HT-29 (cell line): Measurements from ENCODE around the gene LRRC8D. TPM values are rescaled to one million over a fixed set of nuclear protein-coding genes. Genes with fewer than 3 reads are reported as not detected.
"Not testable (repeated sequence)": the region's sequence is repeated elsewhere in the genome, so short reads cannot be mapped to it uniquely, and the experiment has no call there.

Experiments used
- DNase-seq: peaks from one replicate; pipeline ENCODE4 v3.0.0-alpha.2; 2015; ENCODE audit warnings: low spot score
- total RNA-seq: library from RNA; depleted of rRNA; stranded (reverse); fragments of >200 nt; shearing (Covaris generic); gene quantifications from 2 replicates; pipeline ENCODE4 v1.2.3, GENCODE V29; 2014; rRNA removed

LRRC8D gene
- 16.7 and 17.0 TPM in 2 replicates for total RNA-seq

DNA sequence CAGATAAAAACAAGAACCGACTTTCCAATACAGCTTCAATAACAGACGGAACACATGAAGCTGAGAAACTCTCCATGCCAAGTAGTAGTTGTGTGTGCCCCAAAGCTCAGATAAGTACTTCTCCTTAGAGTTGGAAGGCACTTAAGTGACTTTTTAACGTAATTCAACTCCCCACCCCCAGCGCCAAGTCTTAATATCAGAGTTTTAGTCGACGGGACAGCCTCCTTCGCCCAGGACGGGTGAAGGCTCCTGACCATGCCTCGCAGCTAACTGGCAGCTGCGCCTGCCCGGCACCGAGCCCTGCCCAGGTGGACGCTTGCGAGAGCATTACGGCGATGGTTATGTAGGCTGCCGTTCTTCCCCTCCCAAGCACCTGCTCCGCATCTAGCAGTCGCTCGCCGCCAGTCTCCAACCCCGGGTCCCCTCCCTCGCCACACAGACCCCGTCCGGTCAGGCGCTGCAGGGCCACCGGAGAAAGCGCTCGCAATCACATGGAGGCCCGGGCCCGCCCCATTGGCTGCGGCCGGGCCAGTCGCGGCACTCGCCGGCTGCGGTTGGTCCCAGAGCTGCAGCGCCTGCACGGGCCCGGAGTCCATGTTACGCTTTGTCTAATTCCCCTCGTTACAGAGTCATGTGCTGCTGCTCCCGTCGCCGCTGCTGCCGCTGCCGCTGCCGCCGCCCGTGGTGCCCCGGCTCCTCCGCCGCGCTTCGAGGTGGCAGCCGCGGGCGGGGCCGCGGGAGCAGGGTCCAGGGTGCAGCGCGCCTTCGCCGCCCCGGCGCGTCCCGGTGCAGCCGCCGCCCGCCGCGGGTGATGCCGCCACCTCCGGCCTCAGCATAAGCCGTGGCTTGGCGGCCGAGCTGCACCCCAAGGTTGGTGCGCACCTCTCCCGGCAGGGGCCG is at the start of gene LRRC8D:
TSS of gene LRRC8D (plus strand) at position 611 of the 900 bp plus-strand sequence. CDS start 112,037 bp downstream, outside the sequence.
- peak; percentile 85 for DNase-seq

DNA sequence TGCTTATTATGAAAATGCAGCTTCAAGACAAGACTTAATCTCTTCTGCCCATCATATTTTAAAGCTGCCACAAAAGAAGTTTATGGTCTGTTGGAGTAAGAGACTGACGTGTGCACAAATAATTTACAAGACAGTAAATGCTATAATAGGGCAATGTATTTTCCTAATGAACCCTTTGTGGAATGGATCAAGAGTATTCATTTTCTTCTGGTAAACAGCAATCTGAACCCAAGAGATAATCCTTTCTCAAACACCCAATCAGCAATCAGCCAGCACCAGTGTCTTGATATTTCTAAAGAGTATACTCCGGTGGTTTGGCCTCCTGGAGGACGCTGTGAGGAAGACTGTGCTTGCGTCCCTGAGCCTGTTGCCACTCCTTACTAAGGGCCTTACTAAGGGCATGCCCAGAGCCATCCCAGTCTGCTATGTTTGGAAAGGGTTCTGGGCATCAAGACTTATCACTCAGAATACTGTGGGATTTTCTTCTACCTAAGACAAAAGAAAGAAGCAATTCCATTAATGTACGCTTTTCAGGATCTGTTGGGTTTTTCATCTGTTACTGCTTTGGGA is 48.8 kb upstream of the LRRC8D start:
- no peak for DNase-seq

DNA sequence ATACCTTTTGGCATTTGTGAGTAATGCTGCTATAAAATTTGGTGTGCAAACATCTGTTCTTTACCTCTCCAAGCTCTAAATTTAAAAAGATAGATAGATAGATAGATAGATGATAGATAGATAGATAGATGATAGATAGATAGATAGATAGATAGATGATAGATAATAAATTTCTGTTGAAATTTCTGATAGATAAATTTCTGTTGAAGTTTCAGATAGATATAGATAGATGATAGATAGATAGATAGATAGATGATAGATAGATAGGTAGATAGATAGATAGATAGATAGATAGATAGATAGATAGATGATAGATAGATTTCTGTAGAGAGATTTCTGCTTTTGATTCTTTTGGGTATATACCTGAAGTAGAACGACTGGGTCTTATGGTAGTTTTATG is 44.7 kb upstream of the LRRC8D start:
- DNase-seq = not testable (repeated sequence)

DNA sequence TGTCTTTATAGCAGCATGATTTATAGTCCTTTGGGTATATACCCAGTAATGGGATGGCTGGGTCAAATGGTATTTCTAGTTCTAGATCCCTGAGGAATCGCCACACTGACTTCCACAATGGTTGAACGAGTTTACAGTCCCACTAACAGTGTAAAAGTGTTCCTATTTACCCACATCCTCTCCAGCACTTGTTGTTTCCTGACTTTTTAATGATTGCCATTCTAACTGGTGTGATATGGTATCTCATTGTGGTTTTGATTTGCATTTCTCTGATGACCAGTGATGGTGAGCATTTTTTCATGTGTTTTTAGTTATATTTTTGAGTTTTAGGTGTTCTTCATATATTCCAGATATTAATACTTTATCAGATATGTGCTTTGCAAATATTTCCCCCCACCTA is 43.6 kb upstream of the LRRC8D start:
- not testable (repeated sequence) for DNase-seq

GRCh38 chr1:89779151-89779940 is 41.5 kb upstream of the LRRC8D start:
- no peak for DNase-seq

DNA sequence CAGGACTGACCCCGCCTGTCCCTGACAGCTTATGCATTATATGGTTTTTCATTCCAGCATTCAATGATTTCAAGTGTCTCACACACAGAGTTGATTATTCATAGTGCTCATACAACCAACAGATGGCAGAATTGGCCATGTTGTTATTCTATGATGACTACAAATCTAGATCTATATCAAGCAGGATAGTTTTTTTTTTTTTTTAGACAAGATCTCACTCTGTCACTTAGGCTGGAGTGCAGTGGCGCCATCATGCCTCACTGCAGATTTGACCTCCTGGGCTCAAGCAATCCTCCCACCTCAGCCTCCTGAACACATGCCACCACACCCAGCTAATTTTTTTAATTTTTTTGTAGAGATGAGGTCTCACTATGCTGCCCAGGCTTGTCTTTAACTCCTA is 40.1 kb upstream of the LRRC8D start:
- DNase-seq = peak; percentile 62

- DNase-seq = no peak
These were observed 39.2 kb upstream of the LRRC8D start for GRCh38 chr1:89781494-89782126.

GRCh38 chr1:89786628-89787214 is 34.1 kb upstream of the LRRC8D start:
- DNase-seq = no peak

GRCh38 chr1:89790592-89790991 is 30.2 kb upstream of the LRRC8D start:
- DNase-seq = no peak

DNA sequence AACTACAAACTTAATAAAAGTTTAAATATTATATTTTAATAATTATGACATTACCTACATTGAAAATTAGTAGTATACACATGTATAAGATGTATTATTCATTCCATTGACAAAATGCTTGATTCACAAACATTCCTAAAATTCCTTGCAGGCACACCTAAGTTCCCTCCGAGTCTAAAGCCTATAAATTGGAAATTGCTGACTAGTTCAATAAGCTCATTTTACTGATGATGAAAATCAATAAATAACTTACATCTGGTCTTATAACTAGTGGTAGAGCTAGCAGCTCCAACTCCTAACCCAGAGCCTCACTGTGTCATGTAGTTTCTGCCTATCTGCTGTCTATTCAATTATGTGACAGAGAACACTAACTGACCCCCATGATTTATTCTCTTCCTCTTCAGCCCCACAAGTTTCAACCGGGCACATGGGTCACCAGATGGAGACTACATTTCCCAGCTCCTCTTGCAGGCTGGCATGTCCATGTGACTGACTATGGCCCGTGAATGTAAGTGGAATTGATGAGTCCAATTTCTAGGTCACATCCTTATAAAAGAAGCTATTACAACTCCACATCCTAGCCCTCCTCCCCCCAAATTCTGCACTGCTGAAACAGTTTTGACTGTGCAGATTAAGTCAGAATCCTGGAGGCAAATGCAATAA is 29.6 kb upstream of the LRRC8D start:
- no peak for DNase-seq

- no peak for DNase-seq
These were observed 26.4 kb upstream of the LRRC8D start for GRCh38 chr1:89794406-89794805.

GRCh38 chr1:89795571-89795970 is 25.3 kb upstream of the LRRC8D start:
- DNase-seq = not testable (repeated sequence)

GRCh38 chr1:89797876-89798275 is 23.0 kb upstream of the LRRC8D start:
- DNase-seq = not testable (repeated sequence)

GRCh38 chr1:89799495-89799894 is 21.3 kb upstream of the LRRC8D start:
- DNase-seq = no peak

- DNase-seq = no peak
These were observed 20.7 kb upstream of the LRRC8D start for GRCh38 chr1:89800022-89800655.

DNA sequence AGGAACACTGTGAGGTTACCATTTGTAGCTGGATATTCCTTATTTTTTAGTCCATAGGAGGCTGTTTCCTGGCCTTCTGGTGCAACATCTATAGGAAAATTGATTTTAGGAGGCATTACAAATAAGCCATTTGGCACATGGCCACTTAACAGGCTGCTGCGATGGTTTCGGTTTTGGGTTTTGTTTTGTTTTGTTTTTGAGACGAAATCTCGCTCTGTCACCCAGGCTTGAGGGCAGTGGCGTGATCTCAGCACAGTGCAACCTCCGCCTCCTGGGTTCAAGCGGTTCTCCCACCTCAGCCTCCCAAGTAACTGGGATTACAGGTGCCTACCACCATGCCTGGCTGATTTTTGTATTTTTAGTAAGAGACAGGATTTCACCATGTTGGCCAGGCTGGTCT is 20.1 kb upstream of the LRRC8D start:
- no peak for DNase-seq

DNA sequence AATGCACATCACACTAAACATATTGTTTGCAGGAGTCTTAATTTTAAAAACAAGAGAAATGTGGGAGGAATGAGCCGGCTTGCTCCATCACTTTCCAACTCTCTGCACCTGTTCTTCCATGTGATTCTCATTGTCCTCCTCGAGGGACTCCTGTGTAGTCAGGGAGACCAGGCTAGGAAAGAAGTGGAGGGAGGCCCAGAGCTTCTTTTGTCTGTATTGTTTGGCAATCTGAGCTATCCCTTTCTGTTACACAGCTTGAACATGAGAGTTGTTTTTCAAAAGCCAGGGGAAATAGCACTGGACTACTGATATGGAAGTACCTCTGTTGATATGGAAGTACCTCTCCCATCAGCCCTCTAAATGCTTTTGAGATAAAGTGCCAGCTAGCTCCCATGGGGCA is 18.8 kb upstream of the LRRC8D start:
- no peak for DNase-seq

DNA sequence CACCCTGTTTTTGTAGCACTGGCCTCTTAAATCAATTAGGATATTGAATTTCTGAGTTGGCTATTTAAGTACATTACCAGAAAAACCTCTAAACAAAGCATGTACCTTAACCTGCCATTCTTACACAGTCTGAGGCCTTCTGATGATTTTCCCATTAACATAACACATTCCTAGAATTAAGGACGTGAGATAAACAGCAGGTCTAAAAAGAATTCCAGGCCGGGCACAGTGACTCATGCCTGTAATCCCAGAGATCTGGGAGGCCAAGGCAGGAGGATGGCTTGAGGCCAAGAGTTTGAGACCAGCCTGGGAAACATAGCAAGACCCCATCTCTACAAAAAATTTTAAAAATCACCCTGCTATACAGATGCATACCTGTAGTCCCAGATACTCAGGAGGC is 18.0 kb upstream of the LRRC8D start:
- no peak for DNase-seq

DNA sequence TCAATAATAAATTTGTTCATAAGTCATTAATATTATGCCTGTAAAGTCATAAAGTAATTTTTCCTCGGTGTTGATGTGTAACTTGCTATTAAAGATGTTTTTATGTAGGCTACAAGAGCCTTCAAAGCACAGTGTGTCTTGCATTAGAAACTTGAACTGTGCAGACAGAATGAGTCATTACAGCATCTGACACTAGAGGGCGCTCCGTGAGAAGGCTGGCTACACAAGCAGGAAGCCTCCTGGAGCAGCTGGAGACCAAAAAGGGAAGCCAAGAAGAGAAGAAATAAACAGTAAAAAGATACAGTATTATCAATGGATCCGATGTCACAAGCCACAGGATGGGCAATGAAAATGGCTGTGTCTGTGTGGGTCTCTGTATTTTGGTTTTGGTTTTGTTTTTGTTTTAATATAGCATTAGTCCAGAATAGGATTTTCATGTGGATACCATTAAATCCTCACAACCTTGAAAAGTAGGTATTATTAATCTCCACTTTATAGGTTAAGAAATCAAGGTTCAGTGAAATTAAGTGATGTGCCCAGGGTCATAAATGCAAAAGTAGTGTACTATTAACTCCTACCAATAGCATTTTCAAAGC is 16.1 kb upstream of the LRRC8D start:
- peak; percentile 88 for DNase-seq

DNA sequence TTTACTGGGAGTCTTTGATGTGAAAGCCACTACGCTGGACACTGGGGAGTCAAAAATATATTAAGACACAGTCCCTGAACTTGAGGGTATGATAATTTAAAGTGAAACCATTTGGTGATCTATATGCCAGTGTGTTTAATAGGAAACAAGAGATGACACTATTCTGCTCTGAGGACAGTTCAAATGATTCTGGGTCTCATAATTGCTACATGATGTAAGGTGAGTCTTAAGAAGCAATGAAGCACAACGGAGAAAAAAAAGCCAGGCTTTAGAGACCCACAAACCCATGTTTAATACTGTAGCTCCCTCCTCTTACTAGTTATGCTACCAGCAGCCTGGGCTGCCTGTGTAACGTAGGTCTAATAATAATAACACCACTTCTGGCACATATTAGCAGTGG is 14.2 kb upstream of the LRRC8D start:
- no peak for DNase-seq
